DND-41 (cell line): ENCODE measurements around the gene TADA2A.

Experiments
- ATAC-seq: fragments of 200-7000 bp; cut with Tn5 transposase; 3 replicates; pipeline ENCODE4 v1.9.1; 2021; ENCODE audit warnings: low read depth; ENCODE audit not compliant: insufficient read depth
- DNase-seq: peaks from one replicate; pipeline ENCODE4 v3.0.0-alpha.2; 2020
- H2AFZ ChIP-seq: 2 replicates; pipeline ENCODE4 v1.6.0; 2012; ENCODE audit warnings: low read depth, low read length
- H3K27ac ChIP-seq: 2 replicates; pipeline ENCODE4 v1.5.1; 2012; ENCODE audit warnings: low read length, inconsistent platforms
- H3K27me3 ChIP-seq: fragments of 200-600 bp; sonication (generic); 2 replicates; pipeline ENCODE4 v1.6.0; 2012; ENCODE audit warnings: low read length, mild to moderate bottlenecking, inconsistent platforms; ENCODE audit not compliant: insufficient read depth, poor library complexity
- H3K36me3 ChIP-seq: 2 replicates; pipeline ENCODE4 v1.5.1; 2012; ENCODE audit warnings: low read length, inconsistent platforms; ENCODE audit not compliant: insufficient read depth
- H3K4me1 ChIP-seq: 2 replicates; pipeline ENCODE4 v1.5.1; 2012; ENCODE audit warnings: mild to moderate bottlenecking, low read length; ENCODE audit not compliant: insufficient read depth
- H3K4me2 ChIP-seq: 2 replicates; pipeline ENCODE4 v1.6.0; 2012; ENCODE audit warnings: mild to moderate bottlenecking, moderate library complexity, low read length, inconsistent platforms; ENCODE audit not compliant: insufficient read depth
- H3K4me3 ChIP-seq, 2 experiments: fragments of 200-600 bp in 1 of 2; shearing (Covaris generic) in 1 of 2; 2 replicates each; pipeline ENCODE4 v1.5.1; 2012 to 2016; ENCODE audit warnings: inconsistent platforms in 2 of 2, low read length in 2 of 2, mild to moderate bottlenecking in 2 of 2, low read depth in 1 of 2, moderate library complexity in 1 of 2
- H3K79me2 ChIP-seq: 2 replicates; pipeline ENCODE4 v1.6.0; 2012; ENCODE audit warnings: low read length, inconsistent platforms; ENCODE audit not compliant: insufficient read depth
- H3K9ac ChIP-seq: 2 replicates; pipeline ENCODE4 v1.6.0; 2012; ENCODE audit warnings: low read depth, mild to moderate bottlenecking, inconsistent platforms, low read length, moderate library complexity
- H3K9me3 ChIP-seq: 2 replicates; pipeline ENCODE4 v1.5.1; 2012; ENCODE audit warnings: low read length, moderate library complexity, mild to moderate bottlenecking, inconsistent platforms; ENCODE audit not compliant: insufficient read depth, severe bottlenecking
- H4K20me1 ChIP-seq: 2 replicates; pipeline ENCODE4 v1.6.0; 2012; ENCODE audit warnings: low read length; ENCODE audit not compliant: insufficient read depth
- CTCF ChIP-seq: IDR thresholded peaks from 2 replicates; pipeline ENCODE4 v1.5.1; 2012; ENCODE audit warnings: borderline replicate concordance, low read length, moderate library complexity, mild to moderate bottlenecking; ENCODE audit not compliant: poor library complexity, severe bottlenecking; ENCODE audit errors: extremely low read depth
- EZH2 ChIP-seq: IDR thresholded peaks from 3 replicates; pipeline ENCODE4 v1.6.1; 2012; ENCODE audit warnings: borderline replicate concordance, low read depth, mild to moderate bottlenecking, moderate library complexity, low read length, inconsistent platforms; ENCODE audit not compliant: severe bottlenecking

The TADA2A gene

GRCh38 chr17:37523715-37524219 lies 117.1 kb downstream of the TADA2A start:
- H4K20me1 ChIP-seq, result no peaks in the 10 kb centered on the region
- TF ChIP-seq EZH2, result no peak
- TF ChIP-seq CTCF, result no peak
- H3K27ac ChIP-seq, result no peak overlapping the region
- H3K79me2 ChIP-seq, result no peaks in the 10 kb centered on the region
- ATAC-seq (no peak), DNase-seq (no peak)
- no peak overlapping the region for H3K4me2 ChIP-seq
- no peak overlapping the region for H2AFZ ChIP-seq
- no peak overlapping the region for H3K9ac ChIP-seq
- H3K36me3 ChIP-seq, result peaks cover 72% of the 10 kb centered on the region
- H3K9me3 ChIP-seq, result no peaks in the 10 kb centered on the region
- no peaks in the 10 kb centered on the region for H3K4me1 ChIP-seq
- no peak overlapping the region for H3K4me3 ChIP-seq
- no peaks in the 10 kb centered on the region for H3K27me3 ChIP-seq

- Histone ChIP-seq H3K36me3 (peaks cover 76% of the 10 kb centered on the region), H4K20me1 (no peaks in the 10 kb centered on the region), H3K4me2 (no peak overlapping the region), H3K9ac (no peak overlapping the region), H3K79me2 (no peaks in the 10 kb centered on the region), H3K4me1 (no peaks in the 10 kb centered on the region), H3K27ac (no peak overlapping the region), H3K27me3 (no peaks in the 10 kb centered on the region), H3K4me3 (no peak overlapping the region), H3K9me3 (no peaks in the 10 kb centered on the region), H2AFZ (no peak overlapping the region)
- peak; percentile 42 for DNase-seq
- TF ChIP-seq EZH2 (no peak), CTCF (peak; percentile 84)
- peak; percentile 83 for ATAC-seq
Measured at GRCh38 chr17:37527249-37527851, 120.7 kb downstream of the TADA2A start.
